Activated CD4-positive, alpha-beta T cell treated with anti-CD3 and anti-CD28 coated beads, Interleukin-2, amount 50 U/mL, for 16 hours (primary cell): ENCODE measurements around the gene PDE4D.
A peak's percentile ranks its signal among the peaks of the same experiment; 100 is the strongest.
"Not testable (repeated sequence)": the region's sequence is repeated elsewhere in the genome, so short reads cannot be mapped to it uniquely, and the experiment has no call there.

Source experiments
- DNase-seq: peaks from one replicate; pipeline ENCODE4 v3.0.0-alpha.2; 2020

PDE4D gene

GRCh38 chr5:58974083-58974482, 919.4 kb downstream of the PDE4D start:
- DNase-seq = no peak

- no peak for DNase-seq
Observed at GRCh38 chr5:58972301-58972700, 921.2 kb downstream of the PDE4D start.

- DNase-seq = no peak
Observed at GRCh38 chr5:58970766-58971165, 922.8 kb downstream of the PDE4D start.

GRCh38 chr5:58969795-58970194, 923.7 kb downstream of the PDE4D start:
- peak; percentile 3 for DNase-seq

GRCh38 chr5:58969253-58969652, 924.3 kb downstream of the PDE4D start:
- DNase-seq = no peak

- no peak for DNase-seq
Observed at GRCh38 chr5:58968350-58968749, 925.2 kb downstream of the PDE4D start.

- no peak for DNase-seq
Observed at GRCh38 chr5:58967597-58968281, 925.8 kb downstream of the PDE4D start.

- DNase-seq = no peak
Observed at GRCh38 chr5:58965677-58966414, 927.7 kb downstream of the PDE4D start.

GRCh38 chr5:58963821-58964220, 929.7 kb downstream of the PDE4D start:
- DNase-seq = no peak

- no peak for DNase-seq
Observed at GRCh38 chr5:58963361-58963760, 930.2 kb downstream of the PDE4D start.

- DNase-seq = no peak
Observed at GRCh38 chr5:58961631-58962280, 931.8 kb downstream of the PDE4D start.

GRCh38 chr5:58958701-58959100, 934.8 kb downstream of the PDE4D start:
- DNase-seq = no peak

GRCh38 chr5:58953218-58953617, 940.3 kb downstream of the PDE4D start:
- not testable (repeated sequence) for DNase-seq

GRCh38 chr5:58950224-58950623, 943.3 kb downstream of the PDE4D start:
- no peak for DNase-seq

GRCh38 chr5:58946230-58946629, 947.3 kb downstream of the PDE4D start:
- DNase-seq = no peak

- no peak for DNase-seq
Observed at GRCh38 chr5:58944221-58944620, 949.3 kb downstream of the PDE4D start.

- no peak for DNase-seq
Observed at GRCh38 chr5:58940446-58940845, 953.1 kb downstream of the PDE4D start.

GRCh38 chr5:58939664-58940063, 953.9 kb downstream of the PDE4D start:
- DNase-seq = no peak

- DNase-seq = peak; percentile 49
Observed at GRCh38 chr5:58938563-58939424, 954.7 kb downstream of the PDE4D start.

- no peak for DNase-seq
Observed at GRCh38 chr5:58937031-58937681, 956.4 kb downstream of the PDE4D start.

GRCh38 chr5:58934629-58935097, 958.9 kb downstream of the PDE4D start:
- DNase-seq = no peak

- DNase-seq = peak; percentile 32
Observed at GRCh38 chr5:58933891-58934628, 959.5 kb downstream of the PDE4D start.
